SK-N-SH (cell line): Measurements from ENCODE around the gene ERLIN1. TPM values are rescaled to one million over a fixed set of nuclear protein-coding genes. Genes with fewer than 3 reads are reported as not detected.

ENCODE experiments used
- CTCF ChIA-PET: fragments of 300-600, 350-600 bp; formaldehyde crosslinking; extraction: SDS; loops from one replicate; lab custom pipeline; 2021; lab: Yijun Ruan, JAX
- POLR2A ChIA-PET: fragments of 350-600 bp; sonication (Branson Sonifier 250); formaldehyde crosslinking; extraction: SDS; loops from one replicate; lab custom pipeline; 2020; ENCODE audit warnings: antibody characterized with exemption, inconsistent platforms; lab: Yijun Ruan, JAX
- DNase-seq: peaks from one replicate; pipeline ENCODE4 v3.0.0; 2012
- H2AFZ ChIP-seq: fragments of 200-600 bp; sonication (generic); 2 replicates; pipeline ENCODE4 v1.8.1; 2016; ENCODE audit warnings: antibody characterized with exemption, mild to moderate bottlenecking, low read depth
- H3F3A ChIP-seq: fragments of 200-600 bp; sonication (generic); replicated peaks from 2 replicates; pipeline ENCODE3; 2016; ENCODE audit warnings: antibody characterized with exemption, mild to moderate bottlenecking; ENCODE audit not compliant: insufficient read depth
- H3K27ac ChIP-seq, 2 experiments: fragments of 200-500 bp in 1 of 2; fragments of 200-600 bp in 1 of 2; sonication (Bioruptor generic) in 1 of 2; sonication (generic), shearing (Covaris generic) in 1 of 2; 2 replicates each; pipeline versions ENCODE4 v1.5.1 to v1.6.1; 2014 to 2016; ENCODE audit warnings: low read depth in 2 of 2, inconsistent platforms in 1 of 2, low read length in 1 of 2, mild to moderate bottlenecking in 1 of 2, mixed read lengths in 1 of 2
- H3K27me3 ChIP-seq: fragments of 200-600 bp; sonication (generic), shearing (Covaris generic); 2 replicates; pipeline ENCODE4 v1.6.1; 2016; ENCODE audit warnings: mixed run types; ENCODE audit not compliant: insufficient read depth
- H3K36me3 ChIP-seq, 2 experiments: fragments of 200-500 bp in 1 of 2; fragments of 200-600 bp in 1 of 2; sonication (Bioruptor generic) in 1 of 2; sonication (generic) in 1 of 2; replicated peaks in 1 of 2; 2 replicates each; pipeline versions ENCODE3 to v1.5.1; 2014 to 2016; ENCODE audit warnings: low read length in 1 of 2, mild to moderate bottlenecking in 1 of 2; ENCODE audit not compliant: insufficient read depth in 2 of 2, control insufficient read depth in 1 of 2
- H3K4me1 ChIP-seq, 2 experiments: fragments of 200-500 bp in 1 of 2; fragments of 200-600 bp in 1 of 2; sonication (Bioruptor generic) in 1 of 2; sonication (generic), shearing (Covaris generic) in 1 of 2; 2 replicates each; pipeline versions ENCODE4 v1.5.1 to v1.6.1; 2014 to 2016; ENCODE audit warnings: low read depth in 1 of 2, low read length in 1 of 2, mixed run types in 1 of 2; ENCODE audit not compliant: insufficient read depth in 2 of 2, control insufficient read depth in 1 of 2
- H3K4me2 ChIP-seq: fragments of 200-600 bp; sonication (generic), shearing (Covaris generic); 2 replicates; pipeline ENCODE4 v1.6.1; 2017; ENCODE audit warnings: mixed run types
- H3K4me3 ChIP-seq, 2 experiments: fragments of 200-500 bp in 1 of 2; fragments of 200-600 bp in 1 of 2; sonication (Bioruptor generic) in 1 of 2; sonication (generic), shearing (Covaris generic) in 1 of 2; 2 replicates each; pipeline versions ENCODE4 v1.5.1 to v1.8.1; 2014 to 2016; ENCODE audit warnings: low read depth in 2 of 2, inconsistent platforms in 1 of 2, low read length in 1 of 2, mild to moderate bottlenecking in 1 of 2, mixed read lengths in 1 of 2, moderate library complexity in 1 of 2
- H3K79me2 ChIP-seq: fragments of 200-600 bp; sonication (generic); 2 replicates; pipeline ENCODE4 v1.8.1; 2017; ENCODE audit warnings: mild to moderate bottlenecking; ENCODE audit not compliant: insufficient read depth
- H3K9ac ChIP-seq: fragments of 200-600 bp; sonication (generic); 2 replicates; pipeline ENCODE4 v1.6.1; 2017; ENCODE audit warnings: mixed run types
- H3K9me2 ChIP-seq: fragments of 200-600 bp; sonication (generic); 2 replicates; pipeline ENCODE4 v1.6.1; 2017; ENCODE audit warnings: mixed run types
- H3K9me3 ChIP-seq: fragments of 200-600 bp; sonication (generic); 2 replicates; pipeline ENCODE4 v1.6.1; 2017; ENCODE audit warnings: mixed run types, mild to moderate bottlenecking, moderate library complexity
- H4K20me1 ChIP-seq: fragments of 200-600 bp; sonication (generic); 2 replicates; pipeline ENCODE4 v1.6.1; 2017; ENCODE audit warnings: mild to moderate bottlenecking, mixed run types; ENCODE audit not compliant: insufficient read depth
- POLR2AphosphoS5 ChIP-seq: IDR thresholded peaks from 2 replicates; pipeline ENCODE4 v1.6.1; 2012; ENCODE audit warnings: low read depth, low read length
- RAD21 ChIP-seq: IDR thresholded peaks from 2 replicates; pipeline ENCODE4 v1.6.1; 2012; ENCODE audit warnings: mild to moderate bottlenecking, low read length
- SMC3 ChIP-seq: IDR thresholded peaks from 2 replicates; pipeline ENCODE4 v1.6.1; 2012; ENCODE audit warnings: low read depth, low read length, improper control_type of control experiment
- WGBS: methylation state at CpG from one replicate; pipeline ENCODE4 v1.1.6; 2017; ENCODE audit warnings: low lambda C conversion rate; 5-methylcytosine and 5-hydroxymethylcytosine counted together
- polyA plus RNA-seq, 3 experiments: library from polyadenylated mRNA; depleted of rRNA; stranded (reverse); fragments of >200 nt; gene quantifications; 2 replicates each; pipeline ENCODE4 v1.2.3, GENCODE V29; 2012
- TF ChIP-seq, protein P1 (sequence below): fragments of 200-600 bp; sonication (generic); IDR thresholded peaks from 2 replicates; pipeline ENCODE4 v1.6.1; 2017; ENCODE audit warnings: antibody characterized with exemption, mild to moderate bottlenecking, moderate library complexity

The ERLIN1 gene
- polyA plus RNA-seq, 1 of the 3 experiments (the other 2 are of a cell fraction), result 43.8 TPM

GRCh38 chr10:100100651-100101184 is 85.1 kb downstream of the ERLIN1 start:
- TF ChIP-seq POLR2AphosphoS5, result no peak
- peak; percentile 47 for TF ChIP-seq RAD21
- TF ChIP-seq SMC3, result peak; percentile 15; the same call in 1 of the 2 replicates
- TF ChIP-seq, protein P1, sequence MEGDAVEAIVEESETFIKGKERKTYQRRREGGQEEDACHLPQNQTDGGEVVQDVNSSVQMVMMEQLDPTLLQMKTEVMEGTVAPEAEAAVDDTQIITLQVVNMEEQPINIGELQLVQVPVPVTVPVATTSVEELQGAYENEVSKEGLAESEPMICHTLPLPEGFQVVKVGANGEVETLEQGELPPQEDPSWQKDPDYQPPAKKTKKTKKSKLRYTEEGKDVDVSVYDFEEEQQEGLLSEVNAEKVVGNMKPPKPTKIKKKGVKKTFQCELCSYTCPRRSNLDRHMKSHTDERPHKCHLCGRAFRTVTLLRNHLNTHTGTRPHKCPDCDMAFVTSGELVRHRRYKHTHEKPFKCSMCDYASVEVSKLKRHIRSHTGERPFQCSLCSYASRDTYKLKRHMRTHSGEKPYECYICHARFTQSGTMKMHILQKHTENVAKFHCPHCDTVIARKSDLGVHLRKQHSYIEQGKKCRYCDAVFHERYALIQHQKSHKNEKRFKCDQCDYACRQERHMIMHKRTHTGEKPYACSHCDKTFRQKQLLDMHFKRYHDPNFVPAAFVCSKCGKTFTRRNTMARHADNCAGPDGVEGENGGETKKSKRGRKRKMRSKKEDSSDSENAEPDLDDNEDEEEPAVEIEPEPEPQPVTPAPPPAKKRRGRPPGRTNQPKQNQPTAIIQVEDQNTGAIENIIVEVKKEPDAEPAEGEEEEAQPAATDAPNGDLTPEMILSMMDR, result peak; percentile 40; the same call in 1 of the 2 replicates
- TF ChIP-seq, all 33 proteins: peak for 3
- H3K4me3 ChIP-seq, result no peak overlapping the region
- WGBS, result 58% methylated on average over 6 of the region's 6 CpGs
- H3K79me2 ChIP-seq, result no peaks in the 10 kb centered on the region
- H3K27me3 ChIP-seq, result no peaks in the 10 kb centered on the region
- no peak for DNase-seq
- no peaks in the 10 kb centered on the region for H3K9me2 ChIP-seq
- ChIA-PET POLR2A (no interaction called here), CTCF (no interaction called here)
- no peak overlapping the region; the same call in 1 of the 2 replicates for H2AFZ ChIP-seq
- no peak overlapping the region for H3K4me2 ChIP-seq
- no peaks in the 10 kb centered on the region for H3K9me3 ChIP-seq
- no peak overlapping the region for H3K27ac ChIP-seq
- H3K36me3 ChIP-seq, result no peaks in the 10 kb centered on the region
- no peak overlapping the region for H3K9ac ChIP-seq
- no peaks in the 10 kb centered on the region for H4K20me1 ChIP-seq
- no peaks in the 10 kb centered on the region for H3F3A ChIP-seq
- H3K4me1 ChIP-seq, result no peaks in the 10 kb centered on the region

Other genes starting within 250 kb of the ERLIN1 start
- gene DNMBP, start 176.1 kb downstream of the ERLIN1 start, polyA plus RNA-seq (2012; rRNA removed), result 36.0 and 40.2 TPM in 2 replicates
- not detected in 2 replicates for gene CPN1, start 104.2 kb downstream of the ERLIN1 start, polyA plus RNA-seq (2012; rRNA removed)
- gene CHUK, start 43.6 kb upstream of the ERLIN1 start, polyA plus RNA-seq (2012; rRNA removed), result 8.8 and 13.4 TPM in 2 replicates
- 7.1 and 10.7 TPM in 2 replicates for gene CWF19L1, start 81.6 kb upstream of the ERLIN1 start, polyA plus RNA-seq (2012; rRNA removed)
- gene BLOC1S2, start 100.7 kb upstream of the ERLIN1 start, polyA plus RNA-seq (2012; rRNA removed), result 29.1 and 30.4 TPM in 2 replicates
- not detected in 2 replicates for gene PKD2L1, start 144.2 kb upstream of the ERLIN1 start, polyA plus RNA-seq (2012; rRNA removed)
- 19.7 and 26.4 TPM in 2 replicates for gene SCD, start 161.2 kb upstream of the ERLIN1 start, polyA plus RNA-seq (2012; rRNA removed)